Neuron (in vitro differentiated cells): Measurements from ENCODE around the gene KRT17.
"Not testable (repeated sequence)": the region's sequence is repeated elsewhere in the genome, so short reads cannot be mapped to it uniquely, and the experiment has no call there.

Source experiments
- H2AFZ ChIP-seq: one replicate; pipeline ENCODE4 v1.6.1; 2013; ENCODE audit warnings: low read depth, mild to moderate bottlenecking, inconsistent platforms, low read length, moderate library complexity
- H3K27me3 ChIP-seq: one replicate; pipeline ENCODE4 v1.6.1; 2013; ENCODE audit warnings: low read length; ENCODE audit not compliant: insufficient read depth
- H3K36me3 ChIP-seq: one replicate; pipeline ENCODE4 v1.6.1; 2013; ENCODE audit warnings: low read length; ENCODE audit not compliant: insufficient read depth
- H3K4me1 ChIP-seq: one replicate; pipeline ENCODE4 v1.6.1; 2013; ENCODE audit warnings: low read length; ENCODE audit not compliant: insufficient read depth
- H3K4me3 ChIP-seq: 2 replicates; pipeline ENCODE4 v1.5.1; 2013; ENCODE audit warnings: mild to moderate bottlenecking, low read length, moderate library complexity
- H3K9me3 ChIP-seq: one replicate; pipeline ENCODE4 v1.6.1; 2013; ENCODE audit warnings: low read length

KRT17 gene

GRCh38 chr17:41649923-41650519, 25.6 kb upstream of the KRT17 start:
- Histone ChIP-seq H3K4me3 (no peak overlapping the region), H3K4me1 (peaks cover 3% of the 10 kb centered on the region), H2AFZ (no peak overlapping the region), H3K27me3 (peaks cover 13% of the 10 kb centered on the region), H3K9me3 (no peaks in the 10 kb centered on the region), H3K36me3 (no peaks in the 10 kb centered on the region)

- no peak overlapping the region for H2AFZ ChIP-seq
- H3K27me3 ChIP-seq, result peaks cover 3% of the 10 kb centered on the region
- H3K36me3 ChIP-seq, result no peaks in the 10 kb centered on the region
- no peaks in the 10 kb centered on the region for H3K9me3 ChIP-seq
- no peak overlapping the region for H3K4me3 ChIP-seq
- peaks cover 3% of the 10 kb centered on the region for H3K4me1 ChIP-seq
Measured at GRCh38 chr17:41648411-41649195, 24.2 kb upstream of the KRT17 start.

GRCh38 chr17:41647940-41648410, 23.6 kb upstream of the KRT17 start:
- no peaks in the 10 kb centered on the region for H3K9me3 ChIP-seq
- no peak overlapping the region for H2AFZ ChIP-seq
- H3K4me1 ChIP-seq, result peaks cover 3% of the 10 kb centered on the region
- H3K4me3 ChIP-seq, result no peak overlapping the region
- H3K36me3 ChIP-seq, result no peaks in the 10 kb centered on the region
- peaks cover 2% of the 10 kb centered on the region for H3K27me3 ChIP-seq

- Histone ChIP-seq H3K9me3 (no peaks in the 10 kb centered on the region), H3K4me3 (no peak overlapping the region), H3K36me3 (no peaks in the 10 kb centered on the region), H2AFZ (no peak overlapping the region), H3K4me1 (peaks cover 3% of the 10 kb centered on the region), H3K27me3 (peaks cover 2% of the 10 kb centered on the region)
Measured at GRCh38 chr17:41647038-41647813, 22.9 kb upstream of the KRT17 start.

GRCh38 chr17:41642252-41643156, 18.1 kb upstream of the KRT17 start:
- Histone ChIP-seq H3K4me3 (no peak overlapping the region), H3K9me3 (no peaks in the 10 kb centered on the region), H3K4me1 (no peaks in the 10 kb centered on the region), H2AFZ (no peak overlapping the region), H3K27me3 (peaks cover 2% of the 10 kb centered on the region), H3K36me3 (no peaks in the 10 kb centered on the region)

- H3K9me3 ChIP-seq, H3K36me3 ChIP-seq, H2AFZ ChIP-seq, H3K27me3 ChIP-seq, H3K4me3 ChIP-seq, H3K4me1 ChIP-seq: not testable (repeated sequence)
Measured at GRCh38 chr17:41640596-41640995, 16.2 kb upstream of the KRT17 start.

GRCh38 chr17:41639492-41640473, 15.4 kb upstream of the KRT17 start:
- Histone ChIP-seq H3K27me3 (peaks cover 2% of the 10 kb centered on the region), H3K4me3 (no peak overlapping the region), H3K4me1 (no peaks in the 10 kb centered on the region), H3K36me3 (no peaks in the 10 kb centered on the region), H2AFZ (no peak overlapping the region), H3K9me3 (no peaks in the 10 kb centered on the region)

GRCh38 chr17:41638941-41639340, 14.6 kb upstream of the KRT17 start:
- Histone ChIP-seq H3K4me1 (no peaks in the 10 kb centered on the region), H3K27me3 (peaks cover 2% of the 10 kb centered on the region), H3K4me3 (no peak overlapping the region), H3K36me3 (no peaks in the 10 kb centered on the region), H3K9me3 (no peaks in the 10 kb centered on the region), H2AFZ (no peak overlapping the region)

- H3K36me3 ChIP-seq, result no peaks in the 10 kb centered on the region
- H3K4me3 ChIP-seq, result no peak overlapping the region
- no peak overlapping the region for H2AFZ ChIP-seq
- H3K4me1 ChIP-seq, result no peaks in the 10 kb centered on the region
- H3K27me3 ChIP-seq, result no peaks in the 10 kb centered on the region
- no peaks in the 10 kb centered on the region for H3K9me3 ChIP-seq
Measured at GRCh38 chr17:41638194-41638593, 13.8 kb upstream of the KRT17 start.

GRCh38 chr17:41636652-41637051, 12.3 kb upstream of the KRT17 start:
- H3K27me3 ChIP-seq, result no peaks in the 10 kb centered on the region
- no peaks in the 10 kb centered on the region for H3K36me3 ChIP-seq
- no peak overlapping the region for H3K4me3 ChIP-seq
- no peaks in the 10 kb centered on the region for H3K9me3 ChIP-seq
- no peak overlapping the region for H2AFZ ChIP-seq
- H3K4me1 ChIP-seq, result no peaks in the 10 kb centered on the region

- Histone ChIP-seq H3K27me3 (no peaks in the 10 kb centered on the region), H3K36me3 (no peaks in the 10 kb centered on the region), H3K4me1 (no peaks in the 10 kb centered on the region), H2AFZ (no peak overlapping the region), H3K9me3 (no peaks in the 10 kb centered on the region), H3K4me3 (no peak overlapping the region)
Measured at GRCh38 chr17:41635121-41636097, 11.0 kb upstream of the KRT17 start.
